Tongue (tissue), 2 donors: ENCODE data around the gene SESN2. TPM values are rescaled to one million over a fixed set of nuclear protein-coding genes. Genes with fewer than 3 reads are reported as not detected.

Source experiments
- DNase-seq: peaks from one replicate; pipeline ENCODE4 v3.0.0-alpha.2; 2015
- total RNA-seq: library from RNA; depleted of rRNA; stranded (reverse); fragments of >200 nt; gene quantifications from one replicate; pipeline ENCODE4 v1.2.3, GENCODE V29; 2014

Gene SESN2
- 2.7 TPM for total RNA-seq

- peak; percentile 99 for DNase-seq
Observed at GRCh38 chr1:28259252-28259933, at the start of gene SESN2. TSS of gene SESN2 (plus strand) at chr1:28259518. CDS start at chr1:28259848, 330 bp downstream.

- no peak for DNase-seq
Observed at GRCh38 chr1:28209700-28210099, 49.6 kb upstream of the SESN2 start.

- DNase-seq = no peak
Observed at GRCh38 chr1:28213315-28213714, 46.0 kb upstream of the SESN2 start.

GRCh38 chr1:28229089-28229488 lies 30.2 kb upstream of the SESN2 start:
- DNase-seq = no peak

GRCh38 chr1:28229996-28230395 lies 29.3 kb upstream of the SESN2 start:
- DNase-seq = no peak

- peak; percentile 98 for DNase-seq
Observed at GRCh38 chr1:28232558-28233263, 26.6 kb upstream of the SESN2 start, which contains the start of gene DNAJC8. TSS of gene DNAJC8 (minus strand) at chr1:28233029. CDS start at chr1:28232998, 31 bp downstream.

- DNase-seq = no peak
Observed at GRCh38 chr1:28233264-28233606, 26.1 kb upstream of the SESN2 start.

- DNase-seq = peak; percentile 99
Observed at GRCh38 chr1:28235755-28236655, 23.3 kb upstream of the SESN2 start, which contains the start of gene ATP5IF1. TSS of gene ATP5IF1 (plus strand) at chr1:28236124. CDS start at chr1:28236184, 60 bp downstream.

- peak; percentile 14 for DNase-seq
Observed at GRCh38 chr1:28236656-28237322, 22.5 kb upstream of the SESN2 start.

- DNase-seq = no peak
Observed at GRCh38 chr1:28239004-28239403, 20.3 kb upstream of the SESN2 start.

- DNase-seq = no peak
Observed at GRCh38 chr1:28240024-28240423, 19.3 kb upstream of the SESN2 start.

- no peak for DNase-seq
Observed at GRCh38 chr1:28241638-28242241, 17.6 kb upstream of the SESN2 start.

GRCh38 chr1:28243685-28244311 lies 15.5 kb upstream of the SESN2 start:
- no peak for DNase-seq

GRCh38 chr1:28244549-28245251 lies 14.6 kb upstream of the SESN2 start:
- DNase-seq = peak; percentile 12

GRCh38 chr1:28246427-28246832 lies 12.9 kb upstream of the SESN2 start:
- DNase-seq = peak; percentile 76

GRCh38 chr1:28247612-28248272 lies 11.6 kb upstream of the SESN2 start:
- no peak for DNase-seq

GRCh38 chr1:28248273-28249012 lies 10.9 kb upstream of the SESN2 start:
- DNase-seq = peak; percentile 91

- peak; percentile 19 for DNase-seq
Observed at GRCh38 chr1:28249013-28249865, 10.1 kb upstream of the SESN2 start.
